Suppressor macrophage treated with lipopolysaccharide for 1 hour (primary cell): ENCODE results near the gene BSDC1.
"Not testable (repeated sequence)": the region's sequence is repeated elsewhere in the genome, so short reads cannot be mapped to it uniquely, and the experiment has no call there.

Experiments
- DNase-seq, 3 donors: peaks; one replicate each; pipeline ENCODE4 v3.0.0-alpha.2; 2020 to 2022

Gene BSDC1, protein sequence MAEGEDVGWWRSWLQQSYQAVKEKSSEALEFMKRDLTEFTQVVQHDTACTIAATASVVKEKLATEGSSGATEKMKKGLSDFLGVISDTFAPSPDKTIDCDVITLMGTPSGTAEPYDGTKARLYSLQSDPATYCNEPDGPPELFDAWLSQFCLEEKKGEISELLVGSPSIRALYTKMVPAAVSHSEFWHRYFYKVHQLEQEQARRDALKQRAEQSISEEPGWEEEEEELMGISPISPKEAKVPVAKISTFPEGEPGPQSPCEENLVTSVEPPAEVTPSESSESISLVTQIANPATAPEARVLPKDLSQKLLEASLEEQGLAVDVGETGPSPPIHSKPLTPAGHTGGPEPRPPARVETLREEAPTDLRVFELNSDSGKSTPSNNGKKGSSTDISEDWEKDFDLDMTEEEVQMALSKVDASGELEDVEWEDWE

DNA sequence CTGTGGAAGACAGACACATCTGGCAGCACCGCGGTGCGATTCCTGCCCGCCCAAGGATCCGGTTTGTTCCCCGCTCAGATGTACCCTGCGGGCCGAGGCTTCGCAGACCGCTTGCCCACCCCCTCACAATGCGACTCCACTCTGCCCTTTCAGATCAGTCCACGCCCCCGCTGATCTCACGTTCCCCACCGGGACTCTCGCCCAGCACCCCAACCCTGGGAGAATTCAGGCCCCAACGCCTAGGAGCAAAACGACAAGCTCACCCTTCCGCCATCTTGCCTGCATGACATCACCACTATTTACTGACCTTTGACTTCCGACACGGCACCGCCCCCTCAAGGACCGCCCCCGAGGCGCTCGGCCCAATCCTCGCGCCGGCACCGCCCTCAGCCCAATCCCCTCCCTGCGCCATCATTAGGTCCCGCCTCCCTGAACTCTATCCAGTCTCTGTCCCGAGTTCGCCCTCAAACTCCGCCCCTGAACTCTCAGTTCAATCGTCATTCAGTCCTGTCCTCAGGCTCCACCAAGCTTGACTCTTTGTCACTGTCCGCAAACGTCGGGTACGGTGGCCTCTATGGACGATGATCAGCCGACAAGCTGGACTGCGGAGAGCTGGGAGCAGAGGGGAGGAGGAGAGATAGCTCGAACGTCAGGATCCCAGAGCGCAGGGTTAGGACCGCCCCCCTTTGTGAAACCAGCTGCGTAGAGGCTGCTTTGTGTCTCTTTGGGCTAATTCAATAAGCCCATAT is at the start of gene BSDC1:
TSS of gene BSDC1 (minus strand) at position 301 of the 749 bp plus-strand sequence. CDS start at position 274, 27 bp downstream.
- DNase-seq: peak; percentile 99

DNA sequence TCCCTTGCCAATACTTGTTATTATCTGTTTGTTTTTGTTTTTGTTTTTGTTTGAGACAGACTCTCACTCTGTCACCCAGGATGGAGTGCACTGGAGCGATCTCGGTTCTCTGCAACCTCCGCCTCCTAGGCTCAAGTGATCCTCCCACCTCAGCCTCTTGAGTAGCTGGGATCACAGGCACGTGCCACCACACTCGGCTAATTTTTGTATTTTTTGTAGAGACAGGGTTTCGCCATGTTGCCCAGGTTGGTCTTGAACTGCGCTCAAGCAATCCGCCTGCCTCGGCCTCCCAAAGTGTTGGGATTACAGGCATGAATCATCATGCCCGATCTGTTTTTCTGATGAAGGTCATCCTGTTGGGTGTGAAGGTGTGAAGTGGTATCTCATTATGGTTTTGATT is 47.2 kb upstream of the BSDC1 start:
- not testable (repeated sequence) for DNase-seq

DNA sequence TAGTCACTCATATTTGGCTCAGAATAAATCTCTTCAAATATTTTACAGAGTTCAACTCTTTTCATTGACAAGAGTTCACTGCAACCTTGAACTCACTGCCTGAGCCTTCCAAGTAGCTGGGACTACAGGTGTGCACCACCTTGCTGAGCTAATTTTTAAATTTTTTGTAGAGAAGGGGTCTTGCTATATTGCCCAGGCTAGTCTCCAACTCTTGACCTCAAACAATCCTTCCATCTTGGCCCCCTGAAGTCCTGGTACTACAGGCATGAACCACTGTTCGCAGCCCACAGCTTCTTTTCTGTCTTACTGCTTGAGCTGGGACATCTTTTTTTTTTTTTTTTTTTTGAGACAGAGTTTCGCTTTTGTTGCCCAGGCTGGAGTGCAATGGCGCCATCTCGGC is 44.5 kb upstream of the BSDC1 start:
- not testable (repeated sequence) for DNase-seq

DNA sequence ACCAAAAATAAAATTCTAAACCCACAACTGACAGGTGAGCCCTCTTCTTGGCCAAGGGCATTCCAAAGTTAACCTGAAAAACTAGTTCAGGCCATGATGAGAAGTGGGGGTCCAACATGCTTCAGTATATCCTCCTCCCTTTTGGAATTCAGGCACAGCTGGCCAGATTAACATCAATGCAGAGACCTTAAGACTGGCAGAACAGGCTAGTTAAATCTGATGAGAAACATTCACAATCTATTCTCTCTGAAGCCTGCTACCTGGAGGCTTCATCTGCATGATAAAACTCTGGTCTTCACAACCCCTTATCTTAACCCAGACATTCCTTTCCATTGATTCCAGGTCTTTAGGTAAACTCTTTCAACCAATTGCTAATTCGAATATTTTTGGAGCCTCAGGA is 43.9 kb upstream of the BSDC1 start:
- DNase-seq: no peak

DNA sequence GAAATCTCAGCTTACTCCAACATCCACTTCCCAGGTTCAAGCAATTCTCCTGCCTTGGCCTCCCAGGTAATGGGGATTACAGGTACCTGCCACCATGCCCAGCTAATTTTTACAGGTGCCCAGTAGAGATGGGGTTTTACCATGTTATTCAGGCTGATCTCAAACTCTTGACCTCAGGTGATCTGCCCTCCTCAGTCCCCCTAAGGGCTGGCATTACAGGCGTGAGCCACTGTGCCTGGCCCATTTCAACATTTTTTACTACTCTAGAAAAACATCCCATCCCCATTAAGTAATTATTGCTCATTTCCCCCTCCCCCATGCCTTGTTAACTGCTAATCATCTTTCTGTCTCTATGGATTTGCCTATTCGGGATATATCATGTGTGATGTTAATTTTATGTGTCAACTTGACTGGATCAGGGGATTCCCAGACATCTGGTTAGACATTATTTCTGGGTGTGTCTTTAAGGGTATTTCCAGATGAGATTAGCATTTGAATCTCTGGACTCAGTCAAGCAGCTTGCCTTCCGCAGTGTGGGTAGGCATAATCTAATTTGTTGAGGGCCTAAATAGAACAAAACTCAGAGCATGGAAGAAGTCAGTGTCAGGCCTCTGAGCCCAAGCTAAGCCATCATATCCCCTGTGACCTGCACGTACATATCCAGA is 37.6 kb upstream of the BSDC1 start:
- peak; percentile 42 to 72 (median 47) for DNase-seq

DNA sequence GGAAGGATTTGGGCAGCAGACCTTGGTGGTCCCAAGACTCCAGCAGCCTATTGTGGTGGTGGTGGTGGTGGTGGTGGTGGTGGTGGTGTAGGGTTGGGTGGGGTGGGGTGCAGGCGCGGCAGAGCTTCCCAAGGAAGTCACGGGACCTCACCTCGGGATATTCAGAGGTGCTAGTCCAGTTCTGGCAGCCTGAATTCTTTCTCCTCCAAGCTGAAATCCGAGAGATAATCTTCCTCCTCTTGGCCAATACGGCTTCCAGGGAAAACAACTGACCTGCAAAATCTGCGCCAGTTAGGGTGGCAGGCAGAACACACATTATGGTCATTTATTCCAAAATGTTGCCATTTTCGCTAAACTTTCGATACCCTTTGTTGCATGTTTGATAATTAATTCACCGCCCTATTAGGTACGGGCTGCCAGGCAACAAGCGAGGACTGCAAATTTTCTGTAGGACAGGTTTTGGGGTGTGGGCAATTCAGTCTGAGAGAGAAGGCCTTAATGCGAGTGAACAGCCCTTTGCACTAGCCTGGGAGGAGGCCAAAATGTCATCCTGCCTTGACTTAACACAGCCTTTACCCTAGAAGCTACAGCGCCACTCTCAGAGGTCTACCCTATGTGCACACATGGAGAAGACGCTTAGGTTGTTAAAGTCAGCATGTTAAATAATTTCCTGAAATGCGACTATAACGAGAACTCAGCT is 33.2 kb upstream of the BSDC1 start:
- no peak for DNase-seq

DNA sequence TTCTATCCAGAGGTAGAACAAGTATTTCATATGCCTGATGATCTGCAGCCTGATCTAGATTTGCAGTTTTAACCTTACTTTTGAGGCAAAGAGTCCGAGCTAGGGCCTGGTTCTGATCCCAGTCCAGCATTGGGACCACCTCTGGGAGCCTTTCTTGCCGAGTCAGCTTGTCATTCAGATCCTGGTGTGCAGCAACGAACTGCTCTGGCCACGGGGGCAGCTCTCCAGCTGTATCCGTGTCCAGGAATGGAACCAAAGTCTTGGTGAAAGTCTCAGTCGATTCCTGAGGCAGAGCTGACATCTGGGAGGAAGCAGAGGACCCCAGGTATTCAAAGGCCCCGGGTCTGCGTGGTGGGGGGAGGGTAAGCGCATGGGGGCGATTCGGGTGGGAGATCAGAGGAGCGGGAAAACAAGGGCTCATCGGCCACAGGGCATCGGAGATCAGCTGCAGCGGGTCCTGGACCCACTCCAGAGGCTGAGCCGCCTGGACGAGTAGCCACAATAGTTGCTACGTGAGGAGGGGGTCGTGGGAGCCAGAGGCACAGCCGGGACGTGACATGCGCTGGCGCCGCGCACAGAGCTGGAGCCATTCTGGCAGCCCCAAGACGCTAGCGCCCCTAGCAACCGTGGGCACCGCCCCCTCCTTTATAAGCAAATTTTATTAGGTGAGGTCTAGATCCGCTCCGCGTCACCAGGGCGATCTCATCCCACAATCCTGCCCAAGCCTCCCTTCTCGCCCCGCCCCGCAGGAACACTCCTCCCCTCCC is 32.4 kb upstream of the BSDC1 start:
- no peak for DNase-seq

DNA sequence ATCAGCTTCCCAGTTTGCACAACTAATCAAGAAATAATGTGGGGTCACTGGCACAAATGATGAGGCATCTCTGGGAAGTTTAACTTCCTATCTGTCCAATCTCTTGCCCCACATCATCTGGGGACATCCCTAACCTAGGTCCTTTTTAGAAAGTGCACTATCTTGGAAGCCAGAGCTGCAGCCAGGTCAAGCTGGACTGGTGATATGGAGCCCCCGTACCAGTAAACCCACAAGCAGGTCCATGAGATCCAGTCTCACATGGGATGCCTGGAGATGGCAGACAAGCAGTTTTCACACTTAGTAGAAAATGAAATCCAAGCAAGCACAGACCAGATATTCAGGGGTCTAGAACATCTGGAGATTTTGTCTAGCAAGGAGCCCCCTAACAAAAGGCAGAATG is 27.5 kb upstream of the BSDC1 start:
- DNase-seq: no peak

DNA sequence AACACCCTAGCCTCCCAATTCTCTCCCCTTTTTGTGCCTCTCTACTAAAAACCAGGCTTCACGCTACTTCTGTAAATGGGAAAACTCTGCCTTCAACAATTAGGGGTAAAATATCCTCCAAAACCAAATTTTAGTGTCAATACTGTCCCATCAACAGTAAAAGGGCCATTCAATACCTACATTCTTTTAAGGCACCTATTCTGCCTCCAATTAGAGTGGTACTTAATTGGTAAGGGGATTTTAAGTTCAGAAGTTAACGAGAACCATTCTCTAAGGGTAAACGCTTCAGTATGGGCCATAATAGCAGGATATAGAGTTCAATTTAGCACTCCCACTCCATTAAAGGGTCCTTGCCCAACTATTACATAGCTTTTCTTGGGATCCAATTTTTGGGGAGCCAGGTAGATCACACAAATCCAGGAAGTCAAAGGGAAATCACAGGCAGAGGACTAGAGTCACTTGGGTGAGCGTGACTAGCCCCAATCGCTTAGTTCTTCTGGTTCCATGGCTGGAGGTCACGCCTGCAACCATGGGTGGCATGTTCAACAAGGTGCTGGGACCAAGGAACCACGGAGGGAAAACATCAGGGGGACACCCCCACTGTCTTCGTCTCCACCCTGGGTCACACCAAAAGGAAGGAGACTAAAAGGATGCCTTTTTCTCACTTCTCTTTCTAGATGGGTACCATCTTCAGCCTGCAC is 20.1 kb upstream of the BSDC1 start:
- DNase-seq: no peak

DNA sequence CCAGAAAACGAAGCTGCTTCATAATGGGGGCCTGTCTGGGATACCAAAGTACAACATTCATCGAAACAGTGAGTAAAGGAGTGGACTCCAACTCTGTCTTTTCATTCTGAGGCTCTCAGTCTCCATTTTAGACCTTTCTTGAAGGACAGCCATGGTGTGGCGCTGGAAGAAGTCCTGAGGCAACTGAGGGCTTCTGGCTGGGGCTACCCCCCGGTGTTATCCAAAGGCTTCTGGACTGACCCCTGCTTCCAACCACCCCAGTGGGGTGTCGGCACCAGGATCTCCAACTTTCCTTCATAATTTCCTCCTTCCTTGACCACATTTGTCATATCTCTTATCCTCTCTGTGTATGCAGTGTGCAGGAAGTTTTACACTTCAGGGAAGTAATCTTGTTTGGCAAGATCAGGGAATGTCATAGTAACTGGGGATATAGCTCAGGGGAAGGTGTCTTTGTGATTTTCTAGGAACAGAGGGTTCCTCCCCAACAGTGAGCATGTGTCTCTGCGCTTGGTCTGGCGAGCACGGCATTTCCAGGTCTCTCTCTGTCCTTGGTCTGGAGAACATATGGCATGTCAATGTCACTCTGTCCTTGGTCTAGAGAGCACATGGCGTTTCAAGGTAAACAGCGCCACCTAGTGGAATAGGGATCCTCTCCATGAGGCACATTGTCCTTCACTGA is 19.4 kb upstream of the BSDC1 start:
- DNase-seq: peak; percentile 87 to 92 (median 89)

DNA sequence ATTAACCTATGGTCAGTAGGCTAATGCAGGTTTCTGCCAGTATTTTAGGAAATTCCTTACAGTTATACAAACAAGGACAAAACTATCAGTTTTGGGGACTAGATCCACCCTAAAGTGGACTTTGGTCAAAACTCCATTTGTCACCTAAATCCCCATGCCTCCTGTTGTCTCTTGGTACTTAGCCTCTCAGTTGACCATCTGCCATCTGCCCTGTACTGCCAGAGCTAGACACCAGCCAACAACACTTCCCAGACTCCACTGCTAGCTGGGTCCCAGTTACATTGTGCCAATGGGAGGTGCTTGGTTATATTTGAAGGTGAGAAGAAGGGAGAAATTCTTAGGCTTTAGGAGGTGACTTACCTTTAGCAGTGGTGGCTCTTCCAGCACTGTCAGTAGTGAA is 17.0 kb upstream of the BSDC1 start:
- no peak for DNase-seq

DNA sequence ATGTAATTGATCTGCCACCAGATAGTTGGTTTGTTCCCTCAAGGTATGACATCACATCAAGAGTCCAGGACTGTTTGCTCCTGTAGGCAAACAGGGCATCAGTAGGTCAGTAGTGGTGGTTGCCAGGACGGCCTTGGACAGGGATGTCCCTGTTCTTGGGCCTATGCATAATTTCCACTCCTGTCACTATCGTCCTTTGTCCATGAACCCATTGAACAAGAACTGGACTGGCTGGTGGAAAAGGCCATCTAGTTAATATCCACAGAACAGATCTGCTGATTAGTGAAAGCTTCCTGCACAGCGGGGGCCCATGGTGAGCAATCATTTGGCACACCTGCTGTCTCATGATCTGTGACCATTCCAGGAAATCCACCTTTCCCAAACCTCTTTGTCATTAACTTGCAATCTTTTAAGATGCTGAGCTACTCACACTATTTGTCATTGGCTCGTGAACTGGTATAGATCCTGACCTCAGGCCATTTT is 12.4 kb upstream of the BSDC1 start:
- DNase-seq: no peak

DNA sequence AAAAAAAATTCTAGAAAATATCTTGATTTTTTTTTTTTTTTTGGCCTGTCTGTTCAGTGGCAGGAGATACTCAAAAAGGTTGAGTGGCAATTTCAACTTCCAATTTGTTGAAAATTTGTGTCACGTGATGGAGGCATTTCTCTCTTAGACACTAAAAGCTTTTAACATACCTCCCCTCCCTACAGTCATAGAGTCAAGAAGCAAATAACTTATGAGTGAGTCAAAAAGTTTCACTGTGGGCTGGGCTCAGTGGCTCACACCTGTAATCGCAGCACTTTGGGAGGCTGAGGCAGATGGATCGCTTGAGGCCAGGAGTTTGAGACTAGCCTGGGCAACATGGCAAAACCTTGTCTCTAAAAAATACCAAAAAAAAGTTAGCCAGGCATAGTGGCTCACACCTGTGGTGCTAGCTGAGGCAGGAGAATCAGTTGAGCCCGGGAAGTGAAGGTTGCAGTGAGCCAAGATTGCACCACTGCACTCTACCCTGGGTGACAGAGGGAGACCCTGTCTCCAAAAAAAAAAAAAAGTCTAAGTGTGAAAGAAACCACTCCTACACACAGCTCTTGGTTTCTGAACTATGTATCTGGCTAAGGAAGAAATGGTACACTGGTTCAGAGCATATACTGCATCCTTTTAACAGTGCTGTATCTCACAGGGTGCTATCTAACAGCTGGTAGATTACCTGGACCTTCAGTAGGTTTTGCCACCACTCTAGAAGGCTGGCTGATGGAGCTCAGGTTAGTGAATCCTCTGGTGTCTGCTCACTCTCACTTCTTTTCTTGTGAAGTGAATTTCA is 11.6 kb upstream of the BSDC1 start:
- DNase-seq: no peak

DNA sequence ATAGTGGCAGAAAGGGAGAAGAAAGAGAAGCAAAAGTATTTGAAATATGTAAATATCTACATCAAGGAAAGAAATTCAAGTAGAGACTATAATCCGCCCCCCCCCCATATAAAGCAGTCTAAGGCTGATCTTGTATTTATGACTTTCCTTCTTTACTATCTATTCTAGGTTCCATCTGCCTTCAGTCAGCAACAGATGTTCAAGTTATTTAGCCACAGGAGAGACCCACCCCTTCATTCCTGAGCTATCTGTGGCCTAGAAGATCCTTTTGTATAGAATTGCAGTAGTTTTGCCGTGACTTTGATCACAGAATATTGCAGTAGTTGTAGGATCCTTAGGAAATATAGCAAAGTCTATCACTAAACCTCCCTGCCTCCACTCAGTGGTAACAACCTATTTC is 10.7 kb upstream of the BSDC1 start:
- DNase-seq: no peak

DNA sequence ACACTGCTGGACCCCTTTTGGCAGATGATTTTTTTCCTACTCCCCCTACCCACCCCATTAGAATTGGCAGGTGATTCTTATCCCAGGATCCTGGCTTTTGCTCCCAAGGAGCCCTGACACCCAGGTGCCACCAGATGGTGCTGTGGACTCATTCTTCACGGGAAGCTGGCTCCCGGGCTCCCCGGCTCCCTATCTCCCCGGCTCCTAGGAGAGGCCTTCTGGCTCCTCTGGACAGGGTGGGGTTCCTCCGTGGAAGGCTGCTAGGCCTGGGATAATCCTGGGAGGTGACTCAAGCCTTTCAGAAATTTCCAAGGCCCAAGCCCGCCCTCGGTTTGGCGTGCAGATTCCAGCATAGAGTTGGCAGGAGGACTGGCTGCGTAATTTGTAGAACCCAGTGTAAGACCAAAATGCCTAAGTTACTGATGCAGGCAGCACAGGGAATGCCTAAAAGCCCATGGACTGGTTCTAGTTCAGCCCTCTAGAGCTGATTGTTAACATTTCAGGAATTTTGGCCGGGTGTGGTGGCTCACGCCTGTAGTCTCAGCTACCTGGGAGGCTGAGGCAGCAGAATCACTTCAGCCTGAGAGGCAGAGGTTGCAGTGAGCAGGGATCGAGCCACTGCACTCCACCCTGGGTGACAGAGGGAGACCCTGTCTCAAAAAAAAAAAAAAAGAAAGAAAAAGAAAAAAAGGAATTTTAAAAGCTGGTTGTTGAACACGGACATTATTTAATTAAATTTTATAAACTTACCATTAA is 6.8 kb upstream of the BSDC1 start:
- DNase-seq: peak; percentile 69 to 87 (median 79)

DNA sequence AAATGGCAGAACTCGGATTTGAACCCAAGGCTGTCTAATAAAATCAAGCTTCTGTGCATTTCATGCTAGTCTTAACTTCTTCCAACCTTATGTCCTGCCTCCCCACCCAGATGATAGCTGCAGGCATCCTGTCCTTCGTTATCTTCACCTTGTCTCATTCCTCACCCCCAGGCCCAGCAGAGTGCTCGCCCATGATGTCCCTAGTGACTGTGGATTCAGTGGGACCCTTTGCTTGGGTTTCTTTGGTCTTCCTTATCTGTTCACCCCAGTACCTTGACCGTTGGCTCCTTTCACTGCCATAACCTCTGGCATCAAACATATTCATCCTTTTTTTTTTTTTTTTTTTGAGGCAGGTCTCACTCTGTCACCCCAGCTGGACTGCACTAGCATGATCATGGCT is 5.6 kb upstream of the BSDC1 start:
- no peak for DNase-seq

DNA sequence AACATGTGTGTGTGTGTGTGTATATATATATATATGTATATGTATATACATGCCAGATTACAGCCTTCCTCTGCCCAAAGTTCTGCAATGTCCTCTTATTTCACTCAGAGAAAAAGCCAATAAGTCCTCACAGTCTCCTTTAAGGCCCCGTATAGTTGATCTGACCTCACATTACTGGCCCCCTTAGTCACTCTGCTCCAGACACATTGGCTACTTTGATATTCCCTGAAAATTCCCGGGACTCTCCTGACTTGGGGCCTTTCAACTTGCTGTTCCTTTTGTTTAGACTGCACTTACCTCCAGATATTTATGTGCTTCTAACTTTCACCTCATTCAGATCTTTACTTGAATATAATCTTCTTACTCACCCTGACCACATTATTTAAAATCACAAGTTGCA is 4.2 kb upstream of the BSDC1 start:
- no peak for DNase-seq

DNA sequence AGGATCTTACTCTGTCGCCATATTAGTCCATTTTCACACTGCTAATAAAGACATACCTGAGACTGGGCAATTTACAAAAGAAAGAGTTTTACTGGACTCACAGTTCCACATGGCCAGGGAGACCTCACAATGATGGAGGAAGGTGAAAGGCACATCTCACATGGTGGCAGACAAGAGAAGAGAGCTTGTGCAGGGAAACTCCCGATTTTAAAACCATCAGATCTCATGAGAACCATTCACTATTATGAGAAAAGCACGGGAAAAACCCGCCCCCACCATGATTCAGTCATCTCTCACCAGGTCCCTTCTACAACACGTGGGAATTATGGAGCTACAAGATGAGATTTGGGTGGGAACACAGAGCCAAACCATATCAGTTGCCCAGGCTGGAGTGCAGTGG is 2.3 kb upstream of the BSDC1 start:
- peak; percentile 51 to 61 (median 58) for DNase-seq

DNA sequence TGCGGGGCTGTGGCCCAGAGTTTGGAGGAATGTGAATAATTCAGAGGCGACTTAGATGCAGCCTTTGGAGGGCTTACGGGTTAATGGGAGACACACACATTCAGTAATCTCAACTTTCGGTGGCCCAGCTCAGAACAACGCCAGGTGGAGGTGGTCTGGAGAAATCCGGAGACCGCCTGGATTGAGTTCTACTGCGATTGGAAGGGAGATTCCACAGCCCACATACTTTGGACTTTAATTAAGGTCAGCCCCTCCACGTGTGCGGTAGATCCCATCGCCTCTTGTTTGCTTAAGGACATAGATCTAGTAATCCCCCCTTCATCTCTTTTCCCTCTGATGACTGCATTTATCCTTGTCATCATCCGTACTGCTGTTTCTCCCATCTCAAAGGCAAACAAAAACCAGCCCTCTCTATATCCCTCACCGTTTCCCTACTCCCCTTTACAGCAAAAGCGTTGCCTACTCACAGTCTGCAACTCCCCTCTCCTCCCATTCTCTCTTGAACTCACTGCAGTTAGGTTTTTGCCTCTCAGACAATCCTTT is 720 bp upstream of the BSDC1 start:
- DNase-seq: peak; percentile 24 to 47 (median 33)
